ENCODE data around the gene IWS1. TPM values are rescaled to one million over a fixed set of nuclear protein-coding genes. Genes with fewer than 3 reads are reported as not detected.
"Not testable (repeated sequence)": the region's sequence is repeated elsewhere in the genome, so short reads cannot be mapped to it uniquely, and the experiment has no call there.

The IWS1 gene
- total and polyA plus RNA-seq, 2 experiments from 2014 or later = 32.4 to 42.4 TPM

GRCh38 chr2:127545189-127545588, 18.9 kb upstream of the IWS1 start:
- no peak for DNase-seq
- H3K9me3 ChIP-seq (ENCODE audit: low read depth) = no peaks in the 10 kb centered on the region
- H3K4me3 ChIP-seq = no peak overlapping the region
- TF ChIP-seq EZH2 (IDR thresholded peaks at IDR 0.05; ENCODE audit: insufficient read depth, poor library complexity, severe bottlenecking) (no peak), EZH2phosphoT487 (IDR thresholded peaks at IDR 0.05; ENCODE audit: insufficient read depth, low read depth) (no peak)
- no peaks in the 10 kb centered on the region for H4K20me1 ChIP-seq (ENCODE audit: insufficient read depth)
- H3K27me3 ChIP-seq (replicated peaks; ENCODE audit: insufficient read depth) = 0 out of 2 replicates have a peak, but pooled peaks cover 6% of the 10 kb centered on the region
- no peaks in the 10 kb centered on the region for H3K4me1 ChIP-seq (ENCODE audit: insufficient read depth)
- in situ Hi-C loops (cut with MboI) = no loop called here
- H3K9me2 ChIP-seq (ENCODE audit: insufficient read depth) = no peaks in the 10 kb centered on the region
- H3K36me3 ChIP-seq (ENCODE audit: low read depth) = no peaks in the 10 kb centered on the region
- no peaks in the 10 kb centered on the region for H3F3A ChIP-seq (ENCODE audit: insufficient read depth)
- no peak overlapping the region for H3K27ac ChIP-seq
- no peak overlapping the region for H2AFZ ChIP-seq
- WGBS, 2 experiments (ENCODE audit: low coverage in 1 of 2, low lambda C conversion rate in 2 of 2, missing lambda C conversion rate in 2 of 2) = 83% methylated on average over 6 of the region's 6 CpGs
- H3K9ac ChIP-seq = no peak overlapping the region
- no peak overlapping the region for H3K4me2 ChIP-seq (ENCODE audit: unreplicated experiment)
- no peaks in the 10 kb centered on the region for H3K79me2 ChIP-seq (ENCODE audit: insufficient read depth)

GRCh38 chr2:127543013-127543501, 16.8 kb upstream of the IWS1 start:
- WGBS, 2 experiments (ENCODE audit: low coverage in 1 of 2, low lambda C conversion rate in 2 of 2, missing lambda C conversion rate in 2 of 2) = 74 to 85% methylated on average over 8 of the region's 8 CpGs
- H3K79me2 ChIP-seq (ENCODE audit: insufficient read depth); H4K20me1 ChIP-seq (ENCODE audit: insufficient read depth); H3K4me2 ChIP-seq (ENCODE audit: unreplicated experiment); in situ Hi-C loops (cut with MboI); H3K4me3 ChIP-seq; H3K9ac ChIP-seq; H3K36me3 ChIP-seq (ENCODE audit: low read depth); H2AFZ ChIP-seq; DNase-seq; H3F3A ChIP-seq (ENCODE audit: insufficient read depth); H3K9me2 ChIP-seq (ENCODE audit: insufficient read depth); H3K4me1 ChIP-seq (ENCODE audit: insufficient read depth); H3K27ac ChIP-seq; H3K27me3 ChIP-seq (replicated peaks; ENCODE audit: insufficient read depth); H3K9me3 ChIP-seq (ENCODE audit: low read depth): not testable (repeated sequence)

GRCh38 chr2:127542231-127542630, 15.9 kb upstream of the IWS1 start:
- WGBS, 2 experiments (ENCODE audit: low coverage in 1 of 2, low lambda C conversion rate in 2 of 2, missing lambda C conversion rate in 2 of 2) = 46 to 49% methylated on average over 3 of the region's 3 CpGs
- in situ Hi-C loops (cut with MboI) = no loop called here
- no peak overlapping the region for H3K4me2 ChIP-seq (ENCODE audit: unreplicated experiment)
- H3K27ac ChIP-seq = no peak overlapping the region
- no peak overlapping the region for H3K9ac ChIP-seq
- H3K4me1 ChIP-seq (ENCODE audit: insufficient read depth) = no peaks in the 10 kb centered on the region
- H3K27me3 ChIP-seq (replicated peaks; ENCODE audit: insufficient read depth) = peaks cover 9% of the 10 kb centered on the region; the same call in 1 of the 2 replicates
- no peak for TF ChIP-seq EZH2 (IDR thresholded peaks at IDR 0.05; ENCODE audit: insufficient read depth, poor library complexity, severe bottlenecking)
- no peak for TF ChIP-seq EZH2phosphoT487 (IDR thresholded peaks at IDR 0.05; ENCODE audit: insufficient read depth, low read depth)
- no peaks in the 10 kb centered on the region for H3F3A ChIP-seq (ENCODE audit: insufficient read depth)
- no peak overlapping the region for H3K4me3 ChIP-seq
- no peaks in the 10 kb centered on the region for H3K9me3 ChIP-seq (ENCODE audit: low read depth)
- no peaks in the 10 kb centered on the region for H4K20me1 ChIP-seq (ENCODE audit: insufficient read depth)
- no peak overlapping the region for H2AFZ ChIP-seq
- H3K9me2 ChIP-seq (ENCODE audit: insufficient read depth) = no peaks in the 10 kb centered on the region
- H3K79me2 ChIP-seq (ENCODE audit: insufficient read depth) = no peaks in the 10 kb centered on the region
- H3K36me3 ChIP-seq (ENCODE audit: low read depth) = no peaks in the 10 kb centered on the region
- DNase-seq = no peak

GRCh38 chr2:127541809-127542208, 15.5 kb upstream of the IWS1 start:
- no peaks in the 10 kb centered on the region for H4K20me1 ChIP-seq (ENCODE audit: insufficient read depth)
- TF ChIP-seq EZH2 (IDR thresholded peaks at IDR 0.05; ENCODE audit: insufficient read depth, poor library complexity, severe bottlenecking) (no peak), EZH2phosphoT487 (IDR thresholded peaks at IDR 0.05; ENCODE audit: insufficient read depth, low read depth) (no peak)
- H3K4me3 ChIP-seq = no peak overlapping the region
- DNase-seq = no peak
- no peaks in the 10 kb centered on the region for H3K4me1 ChIP-seq (ENCODE audit: insufficient read depth)
- no peaks in the 10 kb centered on the region for H3K9me2 ChIP-seq (ENCODE audit: insufficient read depth)
- H3K9me3 ChIP-seq (ENCODE audit: low read depth) = no peaks in the 10 kb centered on the region
- H3K27me3 ChIP-seq (replicated peaks; ENCODE audit: insufficient read depth) = peaks cover 9% of the 10 kb centered on the region; the same call in 1 of the 2 replicates
- no peaks in the 10 kb centered on the region for H3K79me2 ChIP-seq (ENCODE audit: insufficient read depth)
- 33 to 40% methylated on average over 7 of the region's 7 CpGs for WGBS, 2 experiments (ENCODE audit: low coverage in 1 of 2, low lambda C conversion rate in 2 of 2, missing lambda C conversion rate in 2 of 2)
- no peaks in the 10 kb centered on the region for H3F3A ChIP-seq (ENCODE audit: insufficient read depth)
- H3K27ac ChIP-seq = no peak overlapping the region
- in situ Hi-C loops (cut with MboI) = no loop called here
- no peak overlapping the region for H3K4me2 ChIP-seq (ENCODE audit: unreplicated experiment)
- no peaks in the 10 kb centered on the region for H3K36me3 ChIP-seq (ENCODE audit: low read depth)
- H2AFZ ChIP-seq = no peak overlapping the region
- no peak overlapping the region for H3K9ac ChIP-seq

- DNase-seq = no peak
- no peak for TF ChIP-seq EZH2phosphoT487 (IDR thresholded peaks at IDR 0.05; ENCODE audit: insufficient read depth, low read depth)
- TF ChIP-seq EZH2 (IDR thresholded peaks at IDR 0.05; ENCODE audit: insufficient read depth, poor library complexity, severe bottlenecking) = no peak
- in situ Hi-C loops (cut with MboI) = no loop called here
- H3K4me2 ChIP-seq (ENCODE audit: unreplicated experiment) = no peak overlapping the region
- peaks cover 9% of the 10 kb centered on the region; the same call in 1 of the 2 replicates for H3K27me3 ChIP-seq (replicated peaks; ENCODE audit: insufficient read depth)
- H3K9ac ChIP-seq = no peak overlapping the region
- no peaks in the 10 kb centered on the region for H3K9me3 ChIP-seq (ENCODE audit: low read depth)
- 60 to 75% methylated on average over 5 of the region's 5 CpGs for WGBS, 2 experiments (ENCODE audit: low coverage in 1 of 2, low lambda C conversion rate in 2 of 2, missing lambda C conversion rate in 2 of 2)
- no peaks in the 10 kb centered on the region for H3K79me2 ChIP-seq (ENCODE audit: insufficient read depth)
- no peak overlapping the region for H3K27ac ChIP-seq
- H3K4me1 ChIP-seq (ENCODE audit: insufficient read depth) = no peaks in the 10 kb centered on the region
- no peaks in the 10 kb centered on the region for H3F3A ChIP-seq (ENCODE audit: insufficient read depth)
- H3K9me2 ChIP-seq (ENCODE audit: insufficient read depth) = no peaks in the 10 kb centered on the region
- H3K36me3 ChIP-seq (ENCODE audit: low read depth) = no peaks in the 10 kb centered on the region
- no peak overlapping the region for H3K4me3 ChIP-seq
- H2AFZ ChIP-seq = no peak overlapping the region
- no peaks in the 10 kb centered on the region for H4K20me1 ChIP-seq (ENCODE audit: insufficient read depth)
These were observed 11.4 kb upstream of the IWS1 start for GRCh38 chr2:127537644-127538043.
